HEK293T (cell line): ENCODE data around the gene HIVEP3.
A peak's percentile ranks its signal among the peaks of the same experiment; 100 is the strongest.

Source experiments
- CTCF ChIA-PET: fragments of 350-600 bp; formaldehyde crosslinking; extraction: SDS; loops from one replicate; lab custom pipeline; 2021; ENCODE audit warnings: antibody characterized with exemption, inconsistent platforms; lab: Yijun Ruan, JAX
- POLR2A ChIA-PET: fragments of 350-600 bp; formaldehyde crosslinking; extraction: SDS; loops from one replicate; lab custom pipeline; 2020; ENCODE audit warnings: antibody characterized with exemption, inconsistent platforms; lab: Yijun Ruan, JAX
- DNase-seq: peaks from one replicate; pipeline ENCODE4 v3.0.0; 2012; ENCODE audit warnings: mixed read lengths; ENCODE audit errors: extremely low spot score
- ARNT ChIP-seq: fragments of 450-650 bp; IDR thresholded peaks from 2 replicates; pipeline ENCODE4 v1.6.1; 2017; ENCODE audit warnings: mild to moderate bottlenecking
- BHLHE40 ChIP-seq: fragments of 450-650 bp; IDR thresholded peaks from 2 replicates; pipeline ENCODE4 v1.6.1; 2016; ENCODE audit warnings: mild to moderate bottlenecking, moderate library complexity, borderline replicate concordance
- CTBP1 ChIP-seq: fragments of 450-650 bp; IDR thresholded peaks from 2 replicates; pipeline ENCODE4 v1.6.1; 2016; ENCODE audit warnings: borderline replicate concordance
- FOXA1 ChIP-seq: fragments of 450-650 bp; IDR thresholded peaks from 2 replicates; pipeline ENCODE4 v1.6.1; 2016; ENCODE audit warnings: mild to moderate bottlenecking
- FOXK2 ChIP-seq: fragments of 450-650 bp; IDR thresholded peaks from 2 replicates; pipeline ENCODE4 v1.6.1; 2016; ENCODE audit warnings: mild to moderate bottlenecking
- FOXM1 ChIP-seq: fragments of 450-650 bp; IDR thresholded peaks from 2 replicates; pipeline ENCODE4 v1.6.1; 2017; ENCODE audit warnings: mild to moderate bottlenecking, borderline replicate concordance
- HDGF ChIP-seq: fragments of 450-650 bp; IDR thresholded peaks from 2 replicates; pipeline ENCODE4 v1.6.1; 2017; ENCODE audit warnings: antibody characterized with exemption, borderline replicate concordance
- L3MBTL2 ChIP-seq: fragments of 450-650 bp; conservative IDR thresholded peaks from 2 replicates; pipeline ENCODE4 v1.6.1; 2016; ENCODE audit warnings: mild to moderate bottlenecking
- LEF1 ChIP-seq: fragments of 450-650 bp; IDR thresholded peaks from 2 replicates; pipeline ENCODE4 v1.6.1; 2017; ENCODE audit warnings: mild to moderate bottlenecking, borderline replicate concordance
- NFRKB ChIP-seq: fragments of 450-650 bp; IDR thresholded peaks from 2 replicates; pipeline ENCODE4 v1.6.1; 2016; ENCODE audit warnings: mild to moderate bottlenecking, moderate library complexity
- SP1 ChIP-seq: fragments of 450-650 bp; IDR thresholded peaks from 2 replicates; pipeline ENCODE4 v1.6.1; 2017
- SUZ12 ChIP-seq: fragments of 450-650 bp; IDR thresholded peaks from 2 replicates; pipeline ENCODE4 v1.6.1; 2016; ENCODE audit warnings: mild to moderate bottlenecking
- TARDBP ChIP-seq: fragments of 450-650 bp; IDR thresholded peaks from 2 replicates; pipeline ENCODE4 v1.6.1; 2016
- ZNF384 ChIP-seq: fragments of 450-650 bp; IDR thresholded peaks from 2 replicates; pipeline ENCODE4 v1.6.1; 2016
- TF ChIP-seq, protein P1 (sequence below): fragments of 450-650 bp; IDR thresholded peaks from 2 replicates; pipeline ENCODE4 v1.6.1; 2016

HIVEP3 gene

DNA sequence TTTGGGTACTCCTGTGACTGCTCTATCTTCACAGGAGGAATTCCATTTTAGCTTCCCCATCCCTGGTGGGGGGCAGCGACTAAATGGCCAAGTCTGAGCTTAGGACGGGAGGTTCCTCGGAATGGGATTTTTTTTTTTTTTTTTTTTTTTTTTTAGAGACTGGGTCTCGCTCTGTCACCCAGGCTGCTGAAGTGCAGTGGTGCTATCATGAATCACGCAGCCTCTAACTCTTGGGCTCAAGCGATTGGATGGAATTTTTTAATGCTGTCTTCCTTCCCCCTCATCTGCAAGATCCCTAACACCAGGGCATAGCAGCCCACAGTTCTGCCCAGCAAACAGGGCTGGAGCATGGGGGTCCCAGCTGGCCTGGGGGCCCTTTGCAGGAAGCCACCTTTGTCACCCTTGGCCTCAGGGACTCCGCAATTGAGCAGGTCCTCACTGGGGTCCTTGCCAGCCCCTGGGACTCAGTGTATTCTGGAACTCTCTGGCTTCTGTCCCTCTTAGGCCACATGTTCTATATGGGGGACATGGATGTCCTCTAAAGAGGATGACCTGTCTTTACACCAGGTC, 421.2 kb downstream of the HIVEP3 start:
- CTCF ChIA-PET, result interaction anchor here (0.7 kb wide), 1 partner anchor 476 kb away, joined by 3 read pairs; the partner anchor contains the start of gene SLFNL1
- POLR2A ChIA-PET, result interaction anchor here (1.4 kb wide), 1 partner anchor 19 kb away, joined by 3 read pairs; no protein-coding TSS in a partner anchor
- TF ChIP-seq, protein P1, sequence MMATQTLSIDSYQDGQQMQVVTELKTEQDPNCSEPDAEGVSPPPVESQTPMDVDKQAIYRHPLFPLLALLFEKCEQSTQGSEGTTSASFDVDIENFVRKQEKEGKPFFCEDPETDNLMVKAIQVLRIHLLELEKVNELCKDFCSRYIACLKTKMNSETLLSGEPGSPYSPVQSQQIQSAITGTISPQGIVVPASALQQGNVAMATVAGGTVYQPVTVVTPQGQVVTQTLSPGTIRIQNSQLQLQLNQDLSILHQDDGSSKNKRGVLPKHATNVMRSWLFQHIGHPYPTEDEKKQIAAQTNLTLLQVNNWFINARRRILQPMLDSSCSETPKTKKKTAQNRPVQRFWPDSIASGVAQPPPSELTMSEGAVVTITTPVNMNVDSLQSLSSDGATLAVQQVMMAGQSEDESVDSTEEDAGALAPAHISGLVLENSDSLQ, result no peak
- TF ChIP-seq NFRKB (no peak), FOXK2 (no peak), CTBP1 (no peak)
- DNase-seq, result no peak

DNA sequence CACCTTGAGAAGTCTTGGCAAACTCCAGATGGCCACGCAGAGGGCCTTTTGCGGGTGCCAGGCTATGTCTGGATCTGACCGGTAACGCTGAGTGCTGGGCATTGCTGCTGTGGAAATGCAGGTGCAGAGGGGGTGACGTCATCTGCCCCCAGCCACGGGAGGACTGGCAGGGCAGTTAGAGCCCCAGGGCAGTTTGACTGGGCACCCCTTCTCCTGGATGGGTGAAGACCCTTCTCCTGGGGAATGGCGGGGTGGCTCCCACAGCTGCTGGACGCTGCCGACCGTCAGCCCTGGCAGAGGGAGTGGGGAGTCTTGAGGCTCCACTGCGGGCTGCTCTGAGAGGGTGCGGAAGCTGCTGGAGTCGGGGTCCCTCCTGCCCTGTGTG, 421.7 kb downstream of the HIVEP3 start:
- TF ChIP-seq FOXM1, result no peak
- TF ChIP-seq NFRKB, result no peak
- TF ChIP-seq ARNT, result no peak
- TF ChIP-seq SUZ12, result no peak
- DNase-seq, result no peak
- ChIA-PET POLR2A (interaction anchor here (0.8 to 1.4 kb wide), 2 partner anchors 14 to 22 kb away, joined by 3 to 4 read pairs; no protein-coding TSS in a partner anchor), CTCF (no interaction called here)

DNA sequence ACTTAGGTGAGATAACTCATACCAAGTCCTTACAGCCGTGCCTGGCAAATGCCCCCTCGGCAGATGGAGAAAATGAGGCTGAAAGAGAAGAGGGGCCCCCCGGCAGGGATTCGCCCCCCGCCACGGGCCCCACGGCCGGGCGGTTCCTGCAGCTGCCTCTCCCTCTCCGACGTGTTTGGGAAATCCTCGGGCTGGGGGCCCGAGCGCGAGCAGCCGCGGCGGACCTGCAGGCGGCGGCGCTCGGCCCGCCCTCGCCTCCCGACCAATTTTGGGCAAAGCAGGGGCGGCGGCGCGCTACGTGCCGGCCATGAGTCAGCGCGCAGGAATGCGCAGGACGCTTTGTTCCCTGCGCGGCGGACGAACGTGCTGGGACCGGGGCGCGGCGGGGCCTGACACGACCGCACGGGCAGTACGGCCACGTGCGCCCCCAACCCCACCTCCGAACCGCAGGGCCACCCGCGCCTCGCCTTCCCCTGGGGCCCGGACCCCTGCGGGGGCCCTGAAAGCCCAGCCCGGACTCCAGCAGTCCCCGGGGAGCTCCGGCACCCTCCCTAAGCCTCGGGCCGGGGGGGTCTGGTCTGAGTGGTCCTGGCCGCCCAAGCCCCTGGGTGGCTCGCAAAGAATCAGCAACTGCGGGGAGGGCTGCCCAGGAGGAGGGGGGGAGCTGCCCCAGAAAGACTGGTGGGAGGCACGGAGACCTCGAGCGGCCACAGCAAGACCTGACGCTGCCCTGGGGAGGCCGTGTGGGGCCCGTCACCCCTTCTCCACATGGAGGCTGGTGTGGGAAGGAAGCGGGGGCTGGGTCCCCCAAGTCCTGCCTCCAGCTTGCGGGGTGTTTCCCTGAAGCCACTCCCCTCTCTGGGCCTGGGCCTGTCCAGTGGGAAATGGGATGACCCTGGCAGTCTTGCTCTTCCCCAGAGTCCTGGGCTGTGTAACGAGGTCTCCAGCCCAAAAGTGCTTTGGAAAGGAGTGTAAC, 422.4 kb downstream of the HIVEP3 start:
- ChIA-PET CTCF (interaction anchor here (1.3 kb wide), 1 partner anchor 26 kb away, joined by 3 read pairs; no protein-coding TSS in a partner anchor), POLR2A (interaction anchor here (0.8 to 1.4 kb wide), 4 partner anchors 13 to 40 kb away, joined by 3 to 4 read pairs (median 3); no protein-coding TSS in a partner anchor)
- TF ChIP-seq ARNT, result peak; percentile 79; the same call in 1 of the 2 replicates
- TF ChIP-seq CTBP1, result peak; percentile 63; the same call in 1 of the 2 replicates
- TF ChIP-seq SP1, result no peak
- no peak for TF ChIP-seq ZNF384
- peak; percentile 89 for TF ChIP-seq L3MBTL2
- DNase-seq, result peak; percentile 80

DNA sequence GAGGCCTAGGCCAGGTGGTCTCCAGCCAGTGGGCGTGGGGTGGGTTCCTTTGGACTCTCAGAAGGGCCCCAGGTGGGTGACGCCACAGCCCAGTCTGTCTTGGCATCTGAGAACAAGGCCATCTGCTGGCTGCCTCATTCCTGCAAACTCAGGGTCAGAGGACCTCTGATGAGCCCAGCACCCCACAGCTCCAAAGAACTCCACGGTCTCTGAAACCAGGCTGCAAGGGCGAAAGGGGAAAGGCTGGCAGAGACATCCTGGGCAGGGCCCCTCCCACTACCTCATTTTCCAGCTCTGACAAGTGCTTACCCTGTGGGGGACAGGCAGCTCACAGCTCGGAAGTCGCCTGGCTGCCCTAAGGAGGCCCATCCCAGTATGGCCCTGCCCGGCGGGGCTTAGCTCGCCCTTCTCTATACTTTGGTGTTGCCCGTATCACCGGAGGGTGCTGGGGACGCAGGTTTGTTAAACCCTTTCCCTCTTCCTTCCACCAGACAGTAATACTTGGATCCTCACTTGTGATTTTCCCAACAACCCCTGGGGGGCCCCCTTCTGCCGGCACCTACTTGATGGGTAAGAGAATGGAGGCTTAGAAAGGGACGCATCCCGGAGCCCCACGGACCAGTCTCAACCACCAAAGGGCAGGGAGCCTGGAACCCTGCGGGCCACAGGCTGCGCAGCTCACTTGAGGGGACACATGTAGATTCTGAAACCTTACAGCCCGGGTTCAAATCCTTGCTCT, 423.3 kb downstream of the HIVEP3 start:
- TF ChIP-seq L3MBTL2 (no peak), BHLHE40 (no peak), TARDBP (no peak), ZNF384 (no peak), NFRKB (no peak)
- DNase-seq, result peak; percentile 60
- CTCF ChIA-PET, result interaction anchor here (0.6 to 1.3 kb wide), 3 partner anchors 15 to 78 kb away, joined by 3 read pairs; no protein-coding TSS in a partner anchor
- POLR2A ChIA-PET, result interaction anchor here (0.6 to 1.4 kb wide), 4 partner anchors 20 to 39 kb away, joined by 3 to 4 read pairs (median 3); no protein-coding TSS in a partner anchor

DNA sequence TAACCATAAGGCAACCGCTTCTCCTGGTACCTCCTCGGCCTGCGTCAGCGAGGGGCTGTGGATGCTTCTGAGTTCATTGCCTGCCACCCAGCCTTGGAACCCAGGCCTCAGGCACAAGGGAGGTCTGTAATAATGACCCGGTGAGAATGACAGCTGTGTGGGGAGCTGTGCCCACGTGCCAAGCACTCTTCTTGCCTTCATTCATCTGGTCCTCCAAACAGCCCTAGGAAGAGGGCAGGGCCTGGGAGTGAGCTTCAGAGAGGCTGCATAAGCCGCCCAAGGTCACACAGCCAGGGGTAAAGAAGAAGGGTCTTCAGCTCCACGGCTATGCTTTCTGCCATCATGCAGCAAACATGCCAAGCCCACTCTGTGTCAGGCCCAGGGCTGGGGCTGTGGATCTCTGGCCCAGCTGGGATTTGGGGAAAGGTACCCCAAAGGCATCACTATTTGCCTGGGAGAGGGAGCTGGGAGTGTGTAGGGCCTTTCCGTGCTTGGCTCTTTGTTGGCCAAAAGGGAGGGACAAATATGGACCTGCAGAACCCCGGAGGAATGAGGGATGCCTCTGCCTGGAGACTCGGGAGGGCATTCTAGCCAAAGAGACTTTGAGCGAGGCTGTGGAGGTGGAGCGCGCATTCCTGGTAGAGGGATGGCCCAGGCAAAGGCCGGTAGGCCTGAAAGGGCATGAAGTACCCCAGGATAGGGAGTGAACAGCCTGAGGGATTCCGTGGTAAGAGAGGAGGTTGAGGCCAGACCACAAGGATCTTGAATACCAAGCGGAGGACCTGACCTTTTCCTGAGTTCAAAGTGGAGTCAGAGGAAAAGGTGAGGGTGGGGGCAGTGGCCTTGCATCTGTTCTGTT, 424.1 kb downstream of the HIVEP3 start:
- POLR2A ChIA-PET, result interaction anchor here (1.4 kb wide), 1 partner anchor 38 kb away, joined by 3 read pairs; no protein-coding TSS in a partner anchor
- DNase-seq, result no peak
- no peak for TF ChIP-seq CTBP1
- no peak for TF ChIP-seq SUZ12
- TF ChIP-seq LEF1, result no peak
- TF ChIP-seq TARDBP, result no peak
- TF ChIP-seq FOXK2, result no peak
- TF ChIP-seq L3MBTL2, result no peak
- TF ChIP-seq NFRKB, result no peak
- TF ChIP-seq FOXM1, result no peak
- no peak for TF ChIP-seq BHLHE40
- no peak for TF ChIP-seq HDGF
- TF ChIP-seq ARNT, result no peak
- CTCF ChIA-PET, result interaction anchor here (0.6 to 1.3 kb wide), 3 partner anchors 15 to 79 kb away, joined by 3 read pairs; no protein-coding TSS in a partner anchor

DNA sequence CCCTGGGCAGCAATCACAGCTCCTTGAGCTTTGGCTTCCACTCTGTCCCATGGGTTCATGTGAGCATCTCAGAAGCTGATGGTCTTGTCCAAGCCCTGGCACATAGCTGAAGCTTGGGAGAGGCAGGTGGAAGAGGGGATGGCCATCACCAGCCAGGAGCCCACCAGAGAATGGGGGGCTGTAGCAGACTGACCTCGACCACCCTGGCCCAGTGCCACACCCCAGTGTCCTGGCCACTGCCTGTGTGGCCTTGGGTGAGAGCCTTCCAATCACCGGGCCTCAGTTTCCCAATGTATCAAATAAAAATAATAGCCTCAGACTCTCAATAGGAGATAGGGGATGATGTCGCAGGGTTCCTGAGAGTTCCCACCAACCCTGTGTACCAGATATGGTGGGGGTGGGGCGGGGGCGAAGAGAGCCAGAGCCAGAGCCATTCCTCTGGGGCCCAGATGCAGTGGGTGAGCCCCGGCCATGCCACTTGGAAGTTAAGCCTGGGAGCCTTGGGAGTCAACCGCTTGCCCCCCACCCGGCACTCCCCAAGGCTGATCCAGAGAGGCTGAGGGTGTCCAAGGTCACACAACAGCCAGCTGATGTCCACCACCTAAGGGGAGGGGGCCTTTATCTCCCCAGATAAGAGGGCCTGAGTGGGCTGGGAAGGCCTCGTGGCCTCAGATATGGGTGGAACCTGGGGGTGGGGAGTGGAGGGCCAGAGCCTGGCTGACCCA, 424.9 kb downstream of the HIVEP3 start:
- no peak for TF ChIP-seq CTBP1
- TF ChIP-seq FOXK2, result no peak
- TF ChIP-seq TARDBP, result no peak
- no peak for TF ChIP-seq SP1
- TF ChIP-seq, protein P1, result no peak
- TF ChIP-seq FOXA1, result no peak
- no peak for TF ChIP-seq HDGF
- TF ChIP-seq ARNT, result no peak
- TF ChIP-seq ZNF384, result no peak
- no peak for TF ChIP-seq L3MBTL2
- TF ChIP-seq BHLHE40, result no peak
- no peak for DNase-seq
- ChIA-PET CTCF (interaction anchor here (0.6 to 2.3 kb wide), 7 partner anchors 9 to 729 kb away, joined by 3 to 5 read pairs (median 3); partner anchors contain the start of gene EDN2), POLR2A (no interaction called here)
